ENCODE data around the gene SURF6. TPM values are rescaled to one million over a fixed set of nuclear protein-coding genes. Genes with fewer than 3 reads are reported as not detected.
"Not testable (repeated sequence)": the region's sequence is repeated elsewhere in the genome, so short reads cannot be mapped to it uniquely, and the experiment has no call there.

SURF6 gene
- total RNA-seq, 1 experiment from 2014 or later = 8.9 TPM

DNA sequence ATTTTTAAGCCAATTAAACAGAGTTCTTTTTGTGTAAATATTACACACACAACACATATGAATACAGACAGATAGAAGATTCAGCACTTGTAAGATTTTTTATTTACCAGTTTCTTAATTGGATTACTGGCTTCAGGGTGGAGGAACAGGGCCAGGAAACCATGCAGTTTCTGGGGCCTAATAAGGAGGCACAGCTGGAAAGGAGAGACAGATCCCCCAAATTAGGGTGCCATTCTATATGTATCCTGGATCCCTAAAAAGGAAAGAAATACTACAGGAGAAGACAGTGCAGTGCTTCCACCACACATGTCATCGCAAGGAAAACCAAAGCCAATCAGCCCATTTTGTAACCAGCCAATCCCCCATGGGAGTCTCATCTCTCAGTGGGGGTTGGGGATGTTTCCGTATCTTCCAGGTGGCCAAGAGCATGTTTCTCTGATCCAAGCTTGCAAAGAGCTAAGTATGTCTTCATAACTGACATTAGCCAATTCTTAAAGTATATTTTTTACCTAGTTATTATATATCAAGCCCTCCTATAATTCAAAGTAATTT, 45.2 kb downstream of the SURF6 start:
- DNase-seq (ENCODE audit: low spot score) = no peak

DNA sequence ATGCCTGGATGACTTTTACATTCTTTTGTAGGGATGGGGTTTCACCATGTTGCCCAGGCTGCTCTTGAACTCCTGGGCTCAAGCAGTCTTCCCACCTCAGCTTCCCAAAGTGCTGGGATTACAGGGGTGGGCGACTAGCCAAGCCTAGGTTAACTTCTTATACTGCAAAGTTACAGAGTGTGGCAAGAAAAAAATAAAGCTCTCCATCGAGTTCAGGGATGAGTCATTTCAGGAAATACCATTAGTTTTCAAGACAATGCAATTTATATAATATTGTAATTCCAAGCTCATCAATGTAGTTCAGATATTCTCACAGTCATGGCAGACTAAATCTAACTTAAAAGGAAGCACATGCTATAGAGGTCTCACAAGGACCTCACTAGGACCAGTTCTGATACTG, 49.5 kb downstream of the SURF6 start:
- DNase-seq (ENCODE audit: low spot score) = no peak

GRCh38 chr9:133285252-133285775, 50.7 kb downstream of the SURF6 start:
- no peak for DNase-seq (ENCODE audit: low spot score)

DNA sequence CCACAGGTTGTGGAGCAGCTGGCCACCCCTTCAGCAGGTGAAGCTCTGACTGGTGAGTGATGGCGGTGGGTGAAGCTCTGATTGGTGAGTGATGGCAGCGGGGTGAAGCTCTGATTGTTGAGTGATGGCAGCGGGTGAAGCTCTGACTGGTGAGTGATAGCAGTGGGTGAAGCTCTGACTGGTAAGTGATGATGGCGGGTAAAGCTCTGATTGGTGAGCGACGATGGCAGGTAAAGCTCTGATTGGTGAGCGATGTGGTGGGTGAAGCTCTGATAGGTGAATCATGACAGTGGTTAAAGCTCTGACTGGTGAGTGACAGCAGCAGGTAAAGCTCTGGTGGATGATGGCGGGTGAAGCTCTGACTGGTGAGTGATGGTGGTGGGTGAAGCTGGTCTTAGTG, 51.6 kb downstream of the SURF6 start:
- DNase-seq (ENCODE audit: low spot score) = no peak

- DNase-seq (ENCODE audit: low spot score) = not testable (repeated sequence)
Observed at GRCh38 chr9:133283255-133284032, 52.5 kb downstream of the SURF6 start.

GRCh38 chr9:133282464-133283238, 53.3 kb downstream of the SURF6 start:
- DNase-seq (ENCODE audit: low spot score) = no peak

GRCh38 chr9:133280392-133280791, 55.6 kb downstream of the SURF6 start:
- no peak for DNase-seq (ENCODE audit: low spot score)

Other genes with a start within 250 kb of the SURF6 start
- 11.9 and 12.6 TPM in 2 replicates for gene RALGDS, start 214.9 kb downstream of the SURF6 start, total RNA-seq (2014; rRNA removed; shearing (Covaris generic))
- gene GBGT1, start 172.3 kb downstream of the SURF6 start, total RNA-seq (2014; rRNA removed; shearing (Covaris generic)) = not detected in 2 replicates
- gene OBP2B, start 126.9 kb downstream of the SURF6 start, total RNA-seq (2014; rRNA removed; shearing (Covaris generic)) = not detected in 2 replicates
- gene ABO, start 61.0 kb downstream of the SURF6 start, total RNA-seq (2014; rRNA removed; shearing (Covaris generic)) = not detected in 2 replicates
- gene MED22, start 11.9 kb upstream of the SURF6 start, total RNA-seq (2014; rRNA removed; shearing (Covaris generic)) = 13.6 and 22.0 TPM in 2 replicates
- 2,696 and 2,716 TPM in 2 replicates for gene RPL7A, start 12.0 kb upstream of the SURF6 start, total RNA-seq (2014; rRNA removed; shearing (Covaris generic))
- 45.4 and 72.0 TPM in 2 replicates for gene SURF1, start 20.3 kb upstream of the SURF6 start, total RNA-seq (2014; rRNA removed; shearing (Covaris generic))
- 22.1 and 23.0 TPM in 2 replicates for gene SURF2, start 20.4 kb upstream of the SURF6 start, total RNA-seq (2014; rRNA removed; shearing (Covaris generic))
- 220 and 254 TPM in 2 replicates for gene SURF4, start 39.9 kb upstream of the SURF6 start, total RNA-seq (2014; rRNA removed; shearing (Covaris generic))
- 0.62 and 1.0 TPM in 2 replicates for gene STKLD1, start 40.2 kb upstream of the SURF6 start, total RNA-seq (2014; rRNA removed; shearing (Covaris generic))
- gene REXO4, start 81.8 kb upstream of the SURF6 start, total RNA-seq (2014; rRNA removed; shearing (Covaris generic)) = 11.5 and 15.8 TPM in 2 replicates
- gene ADAMTS13, start 86.2 kb upstream of the SURF6 start, total RNA-seq (2014; rRNA removed; shearing (Covaris generic)) = 0.06 and 0.12 TPM in 2 replicates
- gene CACFD1, start 123.8 kb upstream of the SURF6 start, total RNA-seq (2014; rRNA removed; shearing (Covaris generic)) = 2.5 TPM in 2 replicates
- 4.0 and 5.1 TPM in 2 replicates for gene SLC2A6, start 142.9 kb upstream of the SURF6 start, total RNA-seq (2014; rRNA removed; shearing (Covaris generic))
- gene MYMK, start 188.8 kb upstream of the SURF6 start, total RNA-seq (2014; rRNA removed; shearing (Covaris generic)) = not detected in 2 replicates
- not detected in 2 replicates for gene ADAMTSL2, start 198.5 kb upstream of the SURF6 start, total RNA-seq (2014; rRNA removed; shearing (Covaris generic))